Measurements from ENCODE around the gene IMMP2L. TPM values are rescaled to one million over a fixed set of nuclear protein-coding genes. Genes with fewer than 3 reads are reported as not detected.

Gene IMMP2L
- total RNA-seq, 1 experiment from 2014 or later: 8.6 TPM

DNA sequence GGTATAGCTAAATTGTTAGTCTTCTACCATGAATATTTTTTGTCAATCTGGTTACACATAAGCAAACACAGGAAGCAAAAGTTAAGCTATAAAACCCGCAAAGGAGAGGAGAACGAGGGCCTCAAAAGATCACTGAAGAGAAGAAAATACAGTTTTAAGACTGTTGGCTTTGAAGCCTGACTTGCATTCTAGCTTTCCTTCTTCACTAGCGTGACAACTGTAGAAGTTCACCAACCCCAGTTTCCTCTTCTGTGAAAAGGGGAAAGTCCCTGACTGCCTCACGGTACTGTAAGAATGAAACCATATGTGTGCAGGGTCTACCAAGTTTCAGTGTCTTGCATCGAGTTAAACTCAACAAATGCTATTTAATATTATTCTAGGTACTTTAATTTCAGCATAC is 478.9 kb downstream of the IMMP2L start:
- no peaks in the 10 kb centered on the region for H3K36me3 ChIP-seq (ENCODE audit: low read depth, low read length)
- ChIA-PET POLR2A (ENCODE audit: unreplicated experiment) (no interaction called here), CTCF (interaction anchor here (0.6 kb wide), 2 partner anchors 508 to 647 kb away, joined by 3 to 5 read pairs; no protein-coding TSS in a partner anchor)
- no peaks in the 10 kb centered on the region for H4K20me1 ChIP-seq (ENCODE audit: low read length)
- H3F3A ChIP-seq (ENCODE audit: low read length, unreplicated experiment): no peaks in the 10 kb centered on the region
- H3K9ac ChIP-seq (ENCODE audit: low read length): no peak overlapping the region
- H3K79me2 ChIP-seq (ENCODE audit: low read length): no peaks in the 10 kb centered on the region
- no peak for ATAC-seq
- intact Hi-C loops (cut with micrococcal nuclease): no loop called here
- H2AFZ ChIP-seq (ENCODE audit: low read length): no peak overlapping the region
- H3K4me2 ChIP-seq (ENCODE audit: low read length): no peak overlapping the region
- no peaks in the 10 kb centered on the region for H3K9me3 ChIP-seq (ENCODE audit: low read length)
- no peaks in the 10 kb centered on the region for H3K4me1 ChIP-seq (ENCODE audit: insufficient read depth, low read length)
- H3K27ac ChIP-seq (ENCODE audit: low read length): no peak overlapping the region
- TF ChIP-seq, protein P1, sequence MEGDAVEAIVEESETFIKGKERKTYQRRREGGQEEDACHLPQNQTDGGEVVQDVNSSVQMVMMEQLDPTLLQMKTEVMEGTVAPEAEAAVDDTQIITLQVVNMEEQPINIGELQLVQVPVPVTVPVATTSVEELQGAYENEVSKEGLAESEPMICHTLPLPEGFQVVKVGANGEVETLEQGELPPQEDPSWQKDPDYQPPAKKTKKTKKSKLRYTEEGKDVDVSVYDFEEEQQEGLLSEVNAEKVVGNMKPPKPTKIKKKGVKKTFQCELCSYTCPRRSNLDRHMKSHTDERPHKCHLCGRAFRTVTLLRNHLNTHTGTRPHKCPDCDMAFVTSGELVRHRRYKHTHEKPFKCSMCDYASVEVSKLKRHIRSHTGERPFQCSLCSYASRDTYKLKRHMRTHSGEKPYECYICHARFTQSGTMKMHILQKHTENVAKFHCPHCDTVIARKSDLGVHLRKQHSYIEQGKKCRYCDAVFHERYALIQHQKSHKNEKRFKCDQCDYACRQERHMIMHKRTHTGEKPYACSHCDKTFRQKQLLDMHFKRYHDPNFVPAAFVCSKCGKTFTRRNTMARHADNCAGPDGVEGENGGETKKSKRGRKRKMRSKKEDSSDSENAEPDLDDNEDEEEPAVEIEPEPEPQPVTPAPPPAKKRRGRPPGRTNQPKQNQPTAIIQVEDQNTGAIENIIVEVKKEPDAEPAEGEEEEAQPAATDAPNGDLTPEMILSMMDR (conservative IDR thresholded peaks at IDR 0.05; ENCODE audit: low read depth, low read length): no peak
- TF ChIP-seq EZH2 (IDR thresholded peaks at IDR 0.05; ENCODE audit: low read length, unreplicated experiment) (no peak), EZH2phosphoT487 (IDR thresholded peaks at IDR 0.05; ENCODE audit: borderline replicate concordance, low read length) (no peak)
- no peak for DNase-seq
- no TSS peak for BruUV-seq (replicated peaks)
- H3K4me3 ChIP-seq (ENCODE audit: low read length): no peak overlapping the region
- no peaks in the 10 kb centered on the region for H3K27me3 ChIP-seq (ENCODE audit: low read length)
- H3K9me2 ChIP-seq (replicated peaks; ENCODE audit: low read length): no peaks in the 10 kb centered on the region

DNA sequence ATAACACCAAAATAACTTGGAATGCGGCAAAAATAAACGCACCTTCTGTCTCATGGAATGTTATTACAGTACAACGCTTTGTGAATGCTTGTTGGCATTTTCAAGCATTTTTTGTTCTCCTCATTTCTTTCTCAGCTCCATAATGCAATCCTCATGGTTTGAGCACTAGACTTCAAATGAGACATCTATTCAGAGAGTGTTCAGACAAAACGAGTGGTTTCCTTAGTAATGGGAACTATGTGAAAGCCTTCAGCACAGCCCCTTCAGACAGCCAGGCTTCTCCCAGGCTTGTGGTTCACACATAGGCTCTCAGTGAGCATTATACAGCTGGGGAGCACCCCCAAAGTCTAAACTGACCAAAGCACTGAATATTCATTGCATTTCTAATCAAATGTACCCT is 479.9 kb downstream of the IMMP2L start:
- BruUV-seq (replicated peaks): no TSS peak
- TF ChIP-seq EZH2 (IDR thresholded peaks at IDR 0.05; ENCODE audit: low read length, unreplicated experiment) (no peak), EZH2phosphoT487 (IDR thresholded peaks at IDR 0.05; ENCODE audit: borderline replicate concordance, low read length) (no peak)
- TF ChIP-seq, protein P1 (conservative IDR thresholded peaks at IDR 0.05; ENCODE audit: low read depth, low read length): no peak
- H3K4me2 ChIP-seq (ENCODE audit: low read length): no peak overlapping the region
- no peaks in the 10 kb centered on the region for H3K27me3 ChIP-seq (ENCODE audit: low read length)
- no peaks in the 10 kb centered on the region for H3K4me1 ChIP-seq (ENCODE audit: insufficient read depth, low read length)
- ATAC-seq (no peak), DNase-seq (no peak)
- H3K9me3 ChIP-seq (ENCODE audit: low read length): no peaks in the 10 kb centered on the region
- intact Hi-C loops (cut with micrococcal nuclease): no loop called here
- H4K20me1 ChIP-seq (ENCODE audit: low read length): no peaks in the 10 kb centered on the region
- ChIA-PET CTCF (no interaction called here), POLR2A (ENCODE audit: unreplicated experiment) (no interaction called here)
- no peak overlapping the region for H3K9ac ChIP-seq (ENCODE audit: low read length)
- no peak overlapping the region for H3K4me3 ChIP-seq (ENCODE audit: low read length)
- no peaks in the 10 kb centered on the region for H3F3A ChIP-seq (ENCODE audit: low read length, unreplicated experiment)
- no peaks in the 10 kb centered on the region for H3K79me2 ChIP-seq (ENCODE audit: low read length)
- H3K9me2 ChIP-seq (replicated peaks; ENCODE audit: low read length): no peaks in the 10 kb centered on the region
- H2AFZ ChIP-seq (ENCODE audit: low read length): no peak overlapping the region
- H3K36me3 ChIP-seq (ENCODE audit: low read depth, low read length): no peaks in the 10 kb centered on the region
- no peak overlapping the region for H3K27ac ChIP-seq (ENCODE audit: low read length)

DNA sequence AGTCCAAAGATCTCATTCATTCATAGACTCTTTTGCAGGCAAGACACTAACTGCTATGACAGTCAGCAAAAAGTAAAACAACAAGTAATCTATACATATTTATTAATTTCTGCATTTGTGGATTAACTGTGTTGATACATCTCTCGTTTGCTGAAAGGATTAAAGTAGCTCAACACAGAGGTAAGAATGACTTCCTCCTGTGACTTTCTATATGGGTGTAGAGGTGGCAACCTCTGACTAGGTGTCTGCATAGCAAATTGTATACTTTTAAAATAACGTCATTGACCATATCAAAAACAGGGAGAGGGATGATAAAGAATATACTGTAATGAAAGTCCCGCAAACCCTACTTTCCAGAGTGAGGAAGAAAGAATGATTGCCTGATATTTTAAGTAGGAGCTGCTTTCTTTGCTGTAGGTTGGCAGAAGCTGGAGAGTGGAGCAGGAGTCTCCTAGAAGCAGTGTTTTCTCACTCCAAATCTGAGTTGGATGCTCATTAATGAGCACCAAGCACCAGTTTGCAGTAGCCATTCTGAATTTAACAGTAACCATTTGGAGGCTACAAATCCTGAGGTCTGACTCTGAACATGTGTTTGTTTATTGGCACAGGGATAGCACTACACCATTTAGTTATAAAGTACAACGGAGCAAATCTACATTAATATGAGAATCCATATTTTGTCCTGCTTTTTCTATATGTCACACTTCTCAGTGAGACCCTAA is 480.6 kb downstream of the IMMP2L start:
- H2AFZ ChIP-seq (ENCODE audit: low read length): no peak overlapping the region
- TF ChIP-seq EZH2phosphoT487 (IDR thresholded peaks at IDR 0.05; ENCODE audit: borderline replicate concordance, low read length) (no peak), EZH2 (IDR thresholded peaks at IDR 0.05; ENCODE audit: low read length, unreplicated experiment) (no peak)
- TF ChIP-seq, protein P1 (conservative IDR thresholded peaks at IDR 0.05; ENCODE audit: low read depth, low read length): no peak
- H3K4me2 ChIP-seq (ENCODE audit: low read length): no peak overlapping the region
- no peaks in the 10 kb centered on the region for H3K4me1 ChIP-seq (ENCODE audit: insufficient read depth, low read length)
- BruUV-seq (replicated peaks): no TSS peak
- ChIA-PET CTCF (no interaction called here), POLR2A (ENCODE audit: unreplicated experiment) (no interaction called here)
- H3K36me3 ChIP-seq (ENCODE audit: low read depth, low read length): no peaks in the 10 kb centered on the region
- no peak overlapping the region for H3K9ac ChIP-seq (ENCODE audit: low read length)
- H3F3A ChIP-seq (ENCODE audit: low read length, unreplicated experiment): no peaks in the 10 kb centered on the region
- H3K9me2 ChIP-seq (replicated peaks; ENCODE audit: low read length): no peaks in the 10 kb centered on the region
- H3K4me3 ChIP-seq (ENCODE audit: low read length): no peak overlapping the region
- no peak overlapping the region for H3K27ac ChIP-seq (ENCODE audit: low read length)
- no peaks in the 10 kb centered on the region for H4K20me1 ChIP-seq (ENCODE audit: low read length)
- H3K27me3 ChIP-seq (ENCODE audit: low read length): no peaks in the 10 kb centered on the region
- DNase-seq (no peak), ATAC-seq (no peak)
- no peaks in the 10 kb centered on the region for H3K79me2 ChIP-seq (ENCODE audit: low read length)
- no peaks in the 10 kb centered on the region for H3K9me3 ChIP-seq (ENCODE audit: low read length)
- intact Hi-C loops (cut with micrococcal nuclease): no loop called here
